Activated CD4-positive, alpha-beta T cell treated with anti-CD3 and anti-CD28 coated beads for 36 hours (primary cell): ENCODE data around the gene RUFY2. TPM values are rescaled to one million over a fixed set of nuclear protein-coding genes. Genes with fewer than 3 reads are reported as not detected.
A peak's percentile ranks its signal among the peaks of the same experiment; 100 is the strongest.

Experiments used
- ATAC-seq: fragments of 200-7000 bp; cut with Tn5 transposase; one replicate; pipeline ENCODE4 v1.10.0; 2021; ENCODE audit warnings: mild to moderate bottlenecking, moderate library complexity
- CTCF ChIA-PET: fragments of 350-600 bp; sonication (Branson Sonifier 250); formaldehyde crosslinking; loops from one replicate; lab custom pipeline; 2021; ENCODE audit warnings: antibody characterized with exemption; lab: Charles Lee
- POLR2A ChIA-PET: fragments of 350-600 bp; sonication (Branson Sonifier 250); formaldehyde crosslinking; loops from one replicate; lab custom pipeline; 2021; ENCODE audit warnings: antibody characterized with exemption, inconsistent platforms; lab: Charles Lee
- DNase-seq: peaks from one replicate; pipeline ENCODE4 v3.0.0-alpha.2; 2020
- H3K27ac Mint-ChIP-seq: one replicate; pipeline ENCODE4 v1.8.0; 2021; ENCODE audit warnings: mixed read lengths
- H3K27me3 Mint-ChIP-seq: one replicate; pipeline ENCODE4 v1.8.0; 2021; ENCODE audit warnings: mixed read lengths
- H3K36me3 Mint-ChIP-seq: one replicate; pipeline ENCODE4 v1.8.0; 2021; ENCODE audit warnings: low read depth, mixed read lengths
- H3K4me1 Mint-ChIP-seq: one replicate; pipeline ENCODE4 v1.8.0; 2021; ENCODE audit warnings: mixed read lengths
- H3K4me3 Mint-ChIP-seq: one replicate; pipeline ENCODE4 v1.8.0; 2021; ENCODE audit warnings: mild to moderate bottlenecking, moderate library complexity, mixed read lengths
- H3K9me3 Mint-ChIP-seq: one replicate; pipeline ENCODE4 v1.8.0; 2021; ENCODE audit warnings: low read depth, mixed read lengths
- intact Hi-C, 2 experiments: fragments of 100-400 bp; cut with DNase I in 1 of 2; cut with micrococcal nuclease in 1 of 2; formaldehyde crosslinking; loops; one replicate each; pipeline versions ENCODE4 v1.14.2 to v1.15.1; 2022 to 2024; cut with DNase I, micrococcal nuclease
- total RNA-seq, 2 experiments: library from RNA; stranded (reverse); gene quantifications; one replicate each; pipeline ENCODE4 v1.2.3, GENCODE V29; 2021

The RUFY2 gene
- total RNA-seq, 2 experiments from 2014 or later = 9.1 to 9.5 TPM

DNA sequence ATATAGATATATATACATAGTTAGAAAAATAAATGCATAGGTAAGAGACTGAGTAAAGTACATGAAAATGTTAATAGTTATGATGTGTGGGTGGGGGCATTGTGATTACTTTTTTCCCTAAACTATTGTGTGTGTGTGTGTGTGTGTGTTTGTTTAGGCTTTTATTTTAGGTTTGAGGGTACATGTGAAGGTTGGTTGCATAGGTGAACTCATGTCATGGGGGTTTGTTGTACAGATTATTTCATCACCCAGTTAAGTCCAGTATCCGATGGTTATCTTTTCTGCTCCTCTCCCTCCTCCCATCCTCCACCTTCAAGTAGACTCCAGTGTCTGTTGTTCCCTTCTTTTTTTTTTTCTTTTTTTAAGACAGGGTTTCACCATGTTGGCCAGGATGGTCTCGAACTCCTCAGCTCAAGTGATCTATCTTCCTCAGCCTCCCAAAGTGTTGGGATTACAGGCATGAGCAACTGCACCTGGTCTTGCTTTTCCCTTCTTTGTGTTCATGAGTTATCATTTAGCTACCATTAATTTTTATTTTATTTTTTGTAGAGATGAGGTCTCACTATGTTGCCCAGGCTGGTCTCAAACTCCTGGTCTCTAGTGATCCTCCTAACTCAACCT is 1.9 kb upstream of the RUFY2 start:
- H3K27me3 Mint-ChIP-seq = no peaks in the 10 kb centered on the region
- no peaks in the 10 kb centered on the region for H3K36me3 Mint-ChIP-seq
- H3K4me3 Mint-ChIP-seq = no peak overlapping the region
- DNase-seq (no peak), ATAC-seq (no peak)
- peaks cover 19% of the 10 kb centered on the region for H3K4me1 Mint-ChIP-seq
- no peaks in the 10 kb centered on the region for H3K9me3 Mint-ChIP-seq
- H3K27ac Mint-ChIP-seq = no peak overlapping the region
- CTCF ChIA-PET = interaction anchor here (1.0 to 1.4 kb wide), 3 partner anchors 11 to 16 kb away, joined by 3 to 6 read pairs (median 3); no protein-coding TSS in a partner anchor
- POLR2A ChIA-PET = no interaction called here
- intact Hi-C loops = loop anchor here in 1 of 2 experiments (5.0 kb wide), 1 partner anchor 77 kb away; the partner anchor contains the start of genes HNRNPH3 and PBLD

DNA sequence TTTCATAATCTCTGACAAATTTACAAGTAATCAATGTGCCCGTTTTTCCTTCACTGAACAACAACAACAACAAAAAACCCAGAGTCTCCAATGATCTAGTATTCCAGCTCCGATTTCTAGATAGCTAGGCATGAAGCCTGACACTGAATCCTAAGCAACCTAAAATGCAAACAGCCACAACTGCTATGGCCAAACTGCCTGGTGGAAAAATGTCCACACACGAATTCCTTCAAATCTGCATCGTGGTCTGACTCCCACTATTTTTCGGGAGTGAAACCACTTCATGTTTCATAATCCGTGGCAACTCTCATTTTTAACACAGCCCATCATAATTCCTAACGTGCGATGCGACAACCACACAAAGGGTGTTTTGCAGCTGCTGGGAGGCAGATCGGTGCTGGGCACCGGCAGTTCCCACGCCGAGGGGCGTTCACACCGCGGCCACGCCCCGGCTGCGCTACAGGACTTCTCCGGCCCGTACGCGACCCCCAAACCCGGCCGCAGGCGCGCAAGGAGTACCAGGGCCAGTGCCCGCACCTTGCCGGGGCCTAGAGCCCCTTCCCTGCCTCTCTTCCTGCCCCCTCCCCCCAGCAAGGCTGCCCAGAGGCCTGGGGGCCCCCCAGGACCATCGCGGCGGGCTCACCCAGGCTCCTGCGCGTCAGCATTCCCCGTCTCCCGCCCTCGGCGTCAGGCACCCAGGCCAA is 814 bp downstream of the RUFY2 start:
- POLR2A ChIA-PET = interaction anchor here (0.9 kb wide), 1 partner anchor 315 kb away, joined by 3 read pairs; the partner anchor contains the start of gene CCAR1
- intact Hi-C loops = loop anchor here (2.0 to 5.0 kb wide), 2 partner anchors 74 to 641 kb away; partner anchors contain the start of genes HNRNPH3 (in 1 of the 2) and PBLD (in 1 of the 2)
- CTCF ChIA-PET = interaction anchor here (0.6 to 1.0 kb wide), 10 partner anchors 9 to 66 kb away, joined by 3 to 6 read pairs (median 3); partner anchors contain the start of gene DNA2
- peak overlapping the region; percentile 76 for H3K27ac Mint-ChIP-seq
- ATAC-seq = peak; percentile 25
- DNase-seq = peak; percentile 63
- H3K9me3 Mint-ChIP-seq = no peaks in the 10 kb centered on the region
- peaks cover 2% of the 10 kb centered on the region for H3K36me3 Mint-ChIP-seq
- peaks cover 19% of the 10 kb centered on the region for H3K4me1 Mint-ChIP-seq
- peak overlapping the region; percentile 83 for H3K4me3 Mint-ChIP-seq
- H3K27me3 Mint-ChIP-seq = no peaks in the 10 kb centered on the region

DNA sequence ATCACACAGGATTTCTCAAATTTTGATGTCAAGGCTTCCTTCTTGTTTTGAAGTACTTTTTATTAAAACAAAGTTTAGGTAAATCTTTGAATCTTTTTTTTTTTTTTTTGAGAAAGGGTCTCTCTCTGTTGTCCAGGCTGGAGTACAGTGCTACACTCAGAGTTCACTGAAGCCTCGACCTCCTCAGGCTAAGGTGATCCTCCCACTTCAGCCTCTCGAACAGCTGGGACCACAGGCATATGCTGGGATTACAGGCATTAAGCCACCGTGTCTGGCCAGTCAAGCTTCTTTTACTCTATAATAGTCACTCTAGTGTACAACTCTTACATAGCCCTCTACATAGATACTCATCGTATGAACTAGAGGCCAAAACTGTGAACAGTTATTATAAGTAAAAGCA is 3.4 kb downstream of the RUFY2 start:
- H3K4me3 Mint-ChIP-seq = no peak overlapping the region
- no peak for DNase-seq
- no peak for ATAC-seq
- H3K27me3 Mint-ChIP-seq = no peaks in the 10 kb centered on the region
- no peak overlapping the region for H3K27ac Mint-ChIP-seq
- peaks cover 19% of the 10 kb centered on the region for H3K4me1 Mint-ChIP-seq
- CTCF ChIA-PET = no interaction called here
- peaks cover 5% of the 10 kb centered on the region for H3K36me3 Mint-ChIP-seq
- intact Hi-C loops = no loop called here
- POLR2A ChIA-PET = no interaction called here
- no peaks in the 10 kb centered on the region for H3K9me3 Mint-ChIP-seq

DNA sequence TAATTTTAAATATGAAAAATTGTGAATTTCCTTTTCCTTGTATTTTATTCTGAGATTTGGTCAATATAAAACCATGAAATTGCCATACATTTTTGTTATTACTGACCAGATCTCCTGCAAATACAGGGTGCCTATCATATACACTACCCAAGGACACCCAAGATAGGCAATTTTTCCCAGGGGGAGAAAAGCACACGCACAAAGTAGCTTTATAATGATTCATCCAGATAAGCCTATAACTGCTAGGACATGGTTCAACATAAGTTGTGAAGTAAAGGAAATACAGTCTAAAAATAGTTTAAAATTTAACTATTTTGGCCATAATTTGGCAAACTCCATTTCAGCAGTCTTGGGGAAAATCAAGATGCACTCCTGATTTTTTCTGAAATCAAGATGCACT is 4.8 kb downstream of the RUFY2 start:
- intact Hi-C loops = no loop called here
- H3K36me3 Mint-ChIP-seq = peaks cover 5% of the 10 kb centered on the region
- H3K9me3 Mint-ChIP-seq = no peaks in the 10 kb centered on the region
- ATAC-seq (no peak), DNase-seq (no peak)
- ChIA-PET CTCF (interaction anchor here (0.7 to 1.4 kb wide), 2 partner anchors 16 to 34 kb away, joined by 3 read pairs; no protein-coding TSS in a partner anchor), POLR2A (interaction anchor here (0.6 kb wide), 1 partner anchor 54 kb away, joined by 3 read pairs; no protein-coding TSS in a partner anchor)
- peaks cover 17% of the 10 kb centered on the region for H3K4me1 Mint-ChIP-seq
- H3K27me3 Mint-ChIP-seq = no peaks in the 10 kb centered on the region
- H3K4me3 Mint-ChIP-seq = no peak overlapping the region
- no peak overlapping the region for H3K27ac Mint-ChIP-seq

DNA sequence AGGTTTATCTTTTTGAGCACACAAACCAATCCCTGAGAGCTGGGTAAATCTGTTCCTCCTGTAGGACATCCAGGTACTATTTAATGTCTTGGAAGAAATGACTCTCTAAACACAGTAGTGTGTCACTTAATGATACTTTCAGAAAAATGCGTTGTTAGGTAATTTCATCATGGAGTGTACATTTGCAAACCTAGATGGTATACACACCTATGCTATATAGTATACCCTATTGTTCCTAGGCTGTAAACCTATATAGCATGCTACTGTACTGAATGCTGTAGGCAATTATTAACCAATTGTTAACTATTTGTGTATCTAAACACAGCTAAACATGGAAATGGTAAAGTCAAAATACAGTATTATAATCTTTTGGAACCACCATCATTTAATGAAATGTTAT is 10.1 kb downstream of the RUFY2 start:
- Mint-ChIP-seq H3K4me1 (no peaks in the 10 kb centered on the region), H3K36me3 (peaks cover 15% of the 10 kb centered on the region), H3K4me3 (no peak overlapping the region), H3K27ac (no peak overlapping the region), H3K9me3 (no peaks in the 10 kb centered on the region), H3K27me3 (no peaks in the 10 kb centered on the region)
- intact Hi-C loops = no loop called here
- POLR2A ChIA-PET = no interaction called here
- CTCF ChIA-PET = interaction anchor here (1.6 to 1.9 kb wide), 2 partner anchors 10 to 11 kb away, joined by 5 to 6 read pairs; partner anchors contain the start of gene RUFY2
- no peak for ATAC-seq
- DNase-seq = no peak

DNA sequence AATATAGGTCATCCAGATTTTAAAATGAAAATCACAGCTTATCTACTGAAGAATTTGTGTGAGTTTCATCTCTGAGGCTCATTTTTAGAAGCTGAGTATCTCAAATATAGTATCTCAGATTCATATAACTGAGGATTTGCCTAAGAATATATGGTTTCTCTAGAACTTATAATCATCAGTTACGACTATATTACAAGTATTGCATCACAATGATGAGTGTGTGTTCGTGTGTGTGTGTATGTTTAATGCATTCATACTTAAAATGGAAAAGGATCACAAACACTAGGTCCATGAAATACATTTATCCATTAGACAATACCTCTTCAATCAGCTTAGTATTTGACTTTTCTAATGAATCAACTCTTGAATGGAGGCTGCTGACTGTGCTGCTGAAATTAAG is 21.3 kb downstream of the RUFY2 start:
- no peaks in the 10 kb centered on the region for H3K9me3 Mint-ChIP-seq
- ATAC-seq = no peak
- no peak for DNase-seq
- H3K27ac Mint-ChIP-seq = no peak overlapping the region
- intact Hi-C loops = no loop called here
- H3K4me1 Mint-ChIP-seq = no peaks in the 10 kb centered on the region
- no peak overlapping the region for H3K4me3 Mint-ChIP-seq
- CTCF ChIA-PET = interaction anchor here (1.0 to 1.7 kb wide), 4 partner anchors 12 to 37 kb away, joined by 3 to 4 read pairs (median 4); partner anchors contain the start of gene RUFY2
- no peaks in the 10 kb centered on the region for H3K27me3 Mint-ChIP-seq
- POLR2A ChIA-PET = no interaction called here
- peaks cover 22% of the 10 kb centered on the region for H3K36me3 Mint-ChIP-seq

DNA sequence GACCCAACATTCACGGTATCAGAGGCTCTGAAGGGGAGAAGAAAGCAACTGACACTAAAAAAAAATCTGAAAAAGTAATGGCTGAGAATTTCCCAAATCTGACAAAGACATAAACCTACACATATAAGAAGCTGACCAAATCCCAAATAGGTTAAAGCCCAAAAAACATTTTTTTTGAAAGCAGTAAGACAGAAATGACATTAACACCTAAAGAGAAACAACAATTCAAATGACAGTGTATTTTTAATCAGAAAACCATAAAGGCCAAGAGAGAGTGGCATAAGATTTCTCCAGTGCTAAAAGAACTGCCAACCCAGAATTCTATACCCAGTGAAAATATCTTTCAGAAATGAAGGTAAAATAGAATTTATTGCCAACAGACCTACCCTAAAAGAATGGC is 35.5 kb downstream of the RUFY2 start:
- Mint-ChIP-seq H3K4me3 (no peak overlapping the region), H3K27ac (no peak overlapping the region), H3K27me3 (no peaks in the 10 kb centered on the region), H3K4me1 (no peaks in the 10 kb centered on the region), H3K9me3 (peaks cover 8% of the 10 kb centered on the region), H3K36me3 (peaks cover 37% of the 10 kb centered on the region)
- ChIA-PET CTCF (interaction anchor here (0.7 kb wide), 2 partner anchors 49 to 379 kb away, joined by 3 to 5 read pairs; no protein-coding TSS in a partner anchor), POLR2A (interaction anchor here (0.6 kb wide), 1 partner anchor 32 kb away, joined by 3 read pairs; no protein-coding TSS in a partner anchor)
- DNase-seq (no peak), ATAC-seq (no peak)
- intact Hi-C loops = no loop called here

DNA sequence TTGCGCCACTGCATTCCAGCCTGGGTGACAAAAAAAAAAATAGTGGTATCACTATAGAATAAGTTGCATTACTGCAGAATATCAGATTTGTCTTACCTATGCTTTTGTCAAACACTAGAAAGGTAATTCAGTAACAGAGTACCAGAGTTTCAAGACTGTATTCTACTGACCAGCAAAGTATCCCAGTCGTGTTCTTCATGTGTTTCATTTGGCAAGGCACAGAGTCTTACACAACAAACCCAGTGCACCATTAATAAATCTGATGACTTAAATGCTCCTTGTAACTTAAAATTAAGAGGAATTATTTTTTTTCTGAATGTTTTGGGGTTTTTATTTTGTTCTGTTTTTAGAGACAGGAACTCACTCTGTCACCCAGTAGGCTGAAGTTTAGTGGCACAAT is 40.0 kb downstream of the RUFY2 start:
- DNase-seq = no peak
- intact Hi-C loops = no loop called here
- ChIA-PET POLR2A (no interaction called here), CTCF (interaction anchor here (0.7 to 1.3 kb wide), 2 partner anchors 14 to 18 kb away, joined by 3 to 4 read pairs; no protein-coding TSS in a partner anchor)
- Mint-ChIP-seq H3K4me3 (no peak overlapping the region), H3K36me3 (peaks cover 24% of the 10 kb centered on the region), H3K9me3 (peaks cover 5% of the 10 kb centered on the region), H3K4me1 (no peaks in the 10 kb centered on the region), H3K27me3 (no peaks in the 10 kb centered on the region), H3K27ac (no peak overlapping the region)
- ATAC-seq = no peak

DNA sequence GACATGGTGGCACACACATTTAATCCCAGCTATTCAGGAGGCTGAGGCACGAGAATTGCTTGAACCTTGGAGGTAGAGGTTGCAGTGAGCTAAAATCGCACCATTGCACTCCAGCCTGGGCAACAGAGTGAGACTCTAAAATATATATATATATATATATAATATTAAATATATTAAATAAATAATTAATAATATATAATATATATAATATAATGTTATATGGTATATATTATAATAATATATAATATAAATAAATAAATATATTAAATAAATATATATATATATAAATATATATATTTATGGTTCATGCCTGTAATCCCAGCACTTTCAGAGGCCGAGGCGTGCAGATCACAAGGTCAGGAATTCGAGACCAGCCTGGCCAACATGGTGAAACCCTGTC is 40.5 kb downstream of the RUFY2 start:
- Mint-ChIP-seq H3K9me3 (peaks cover 3% of the 10 kb centered on the region), H3K36me3 (peaks cover 19% of the 10 kb centered on the region), H3K27me3 (no peaks in the 10 kb centered on the region), H3K4me3 (no peak overlapping the region), H3K27ac (no peak overlapping the region), H3K4me1 (no peaks in the 10 kb centered on the region)
- CTCF ChIA-PET = interaction anchor here (0.5 to 1.3 kb wide), 2 partner anchors 17 to 144 kb away, joined by 4 read pairs; no protein-coding TSS in a partner anchor
- no peak for DNase-seq
- intact Hi-C loops = no loop called here
- no peak for ATAC-seq
- POLR2A ChIA-PET = no interaction called here

DNA sequence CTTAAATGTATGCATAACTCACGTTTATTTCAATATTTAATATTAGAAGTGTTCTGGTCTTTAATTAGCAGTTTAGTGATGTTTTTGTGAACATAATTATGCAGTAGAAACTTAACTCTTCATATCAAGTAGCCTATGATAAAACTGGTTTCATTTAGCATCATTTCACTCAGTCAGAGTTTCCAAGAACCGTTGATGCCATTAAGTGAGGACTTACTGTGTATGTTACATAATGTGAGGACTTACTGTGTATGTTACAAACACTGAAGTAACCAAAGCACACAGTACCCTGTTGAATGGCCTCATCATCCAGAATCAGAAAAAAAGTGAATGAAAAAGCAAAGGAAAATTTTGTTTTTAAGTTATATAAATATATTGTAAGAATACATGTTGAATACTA is 41.5 kb downstream of the RUFY2 start:
- DNase-seq = no peak
- POLR2A ChIA-PET = no interaction called here
- Mint-ChIP-seq H3K27me3 (no peaks in the 10 kb centered on the region), H3K4me3 (no peak overlapping the region), H3K36me3 (peaks cover 11% of the 10 kb centered on the region), H3K27ac (no peak overlapping the region), H3K4me1 (no peaks in the 10 kb centered on the region), H3K9me3 (peaks cover 1% of the 10 kb centered on the region)
- CTCF ChIA-PET = no interaction called here
- ATAC-seq = peak; percentile 58
- intact Hi-C loops = loop anchor here in 1 of 2 experiments (1.0 kb wide), 1 partner anchor 31 kb away; no protein-coding TSS in a partner anchor

DNA sequence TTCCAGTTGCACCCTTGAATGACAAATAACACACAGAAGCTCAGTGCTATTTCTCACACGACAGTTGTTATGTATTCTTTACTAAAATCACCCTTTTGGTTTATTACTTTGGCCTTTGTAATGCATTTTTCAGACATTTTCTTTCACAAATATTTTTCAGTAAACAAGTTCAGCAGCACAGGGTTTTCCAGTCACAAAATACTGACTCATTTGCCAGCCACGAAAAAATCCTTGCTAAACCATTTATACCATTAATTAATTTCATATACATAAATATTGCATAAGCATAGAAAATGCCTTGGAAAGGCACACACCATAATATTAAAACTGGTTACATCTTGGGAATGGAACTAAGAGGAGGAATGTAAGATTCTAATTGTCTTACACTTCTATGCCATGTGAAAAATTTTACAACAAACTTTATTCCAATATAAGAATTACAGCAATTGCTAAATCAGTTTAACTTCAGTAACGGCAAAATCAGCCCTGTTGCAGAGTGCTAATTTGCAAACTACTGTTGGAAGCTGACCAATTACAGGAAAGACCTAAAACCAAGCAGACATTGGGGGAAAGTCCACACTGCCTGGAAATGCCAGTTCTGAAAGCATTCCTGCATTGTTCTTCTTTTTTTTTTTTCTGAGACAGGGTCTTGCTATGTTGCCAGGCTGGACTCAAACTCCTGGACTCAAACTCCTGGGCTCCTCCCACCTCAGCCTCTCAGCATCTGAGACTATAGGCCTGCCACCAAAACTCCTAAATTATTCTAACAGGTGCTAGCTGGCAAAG is 42.8 kb downstream of the RUFY2 start:
- intact Hi-C loops = no loop called here
- ChIA-PET CTCF (interaction anchor here (0.5 kb wide), 2 partner anchors 464 to 993 kb away, joined by 3 to 4 read pairs; no protein-coding TSS in a partner anchor), POLR2A (no interaction called here)
- no peak for DNase-seq
- no peak overlapping the region for H3K4me3 Mint-ChIP-seq
- no peaks in the 10 kb centered on the region for H3K9me3 Mint-ChIP-seq
- no peaks in the 10 kb centered on the region for H3K4me1 Mint-ChIP-seq
- H3K36me3 Mint-ChIP-seq = peaks cover 5% of the 10 kb centered on the region
- no peak overlapping the region for H3K27ac Mint-ChIP-seq
- ATAC-seq = no peak
- no peaks in the 10 kb centered on the region for H3K27me3 Mint-ChIP-seq
